Astrocyte (in vitro differentiated cells and primary cell): ENCODE data around the gene CPPED1. TPM values are rescaled to one million over a fixed set of nuclear protein-coding genes. Genes with fewer than 3 reads are reported as not detected.
A peak's percentile ranks its signal among the peaks of the same experiment; 100 is the strongest.

Experiments used
- DNase-seq: peaks from one replicate; pipeline ENCODE4 v3.0.0-alpha.2; 2010; ENCODE audit warnings: low read depth
- FAIRE-seq: peaks from 2 replicates; lab custom pipeline; 2011; peaks lifted over from hg19 to GRCh38; lab: Jason Lieb, UNC
- H2AFZ ChIP-seq: 2 replicates; pipeline ENCODE4 v1.6.0; 2012; ENCODE audit warnings: low read depth, low read length, inconsistent platforms
- H3K27ac ChIP-seq: 2 replicates; pipeline ENCODE4 v1.5.1; 2011; ENCODE audit warnings: low read depth, low read length, inconsistent platforms
- H3K27me3 ChIP-seq: 2 replicates; pipeline ENCODE4 v1.6.0; 2011; ENCODE audit warnings: low read length, inconsistent platforms; ENCODE audit not compliant: insufficient read depth
- H3K36me3 ChIP-seq: 2 replicates; pipeline ENCODE4 v1.5.1; 2011; ENCODE audit warnings: low read length, inconsistent platforms; ENCODE audit not compliant: insufficient read depth
- H3K4me1 ChIP-seq: 2 replicates; pipeline ENCODE4 v1.5.1; 2011; ENCODE audit warnings: low read length, inconsistent platforms; ENCODE audit not compliant: insufficient read depth
- H3K4me2 ChIP-seq: 2 replicates; pipeline ENCODE4 v1.6.0; 2012; ENCODE audit warnings: low read length, inconsistent platforms
- H3K4me3 ChIP-seq: 2 replicates; pipeline ENCODE4 v1.5.1; 2011; ENCODE audit warnings: low read depth, mild to moderate bottlenecking, low read length, inconsistent platforms; ENCODE audit not compliant: insufficient read depth
- H3K79me2 ChIP-seq: 2 replicates; pipeline ENCODE4 v1.6.0; 2012; ENCODE audit warnings: mild to moderate bottlenecking, low read length, inconsistent platforms; ENCODE audit not compliant: insufficient read depth
- H3K9ac ChIP-seq: 2 replicates; pipeline ENCODE4 v1.6.0; 2012; ENCODE audit warnings: mild to moderate bottlenecking, low read length, inconsistent platforms
- H3K9me3 ChIP-seq: 2 replicates; pipeline ENCODE4 v1.5.1; 2012; ENCODE audit warnings: low read depth, mild to moderate bottlenecking, low read length, inconsistent platforms; ENCODE audit not compliant: insufficient read depth
- H4K20me1 ChIP-seq: 2 replicates; pipeline ENCODE4 v1.6.0; 2012; ENCODE audit warnings: low read length, inconsistent platforms; ENCODE audit not compliant: insufficient read depth
- H3K27ac Mint-ChIP-seq: one replicate; pipeline ENCODE4 v1.8.0; 2021; ENCODE audit warnings: mild to moderate bottlenecking, mixed read lengths; ENCODE audit not compliant: unreplicated experiment
- H3K27me3 Mint-ChIP-seq: one replicate; pipeline ENCODE4 v1.8.0; 2021; ENCODE audit warnings: low read depth, mixed read lengths; ENCODE audit not compliant: unreplicated experiment
- H3K36me3 Mint-ChIP-seq: one replicate; pipeline ENCODE4 v1.8.0; 2021; ENCODE audit warnings: low read depth, mixed read lengths; ENCODE audit not compliant: unreplicated experiment
- H3K4me1 Mint-ChIP-seq: one replicate; pipeline ENCODE4 v1.8.0; 2021; ENCODE audit warnings: low read depth, mixed read lengths; ENCODE audit not compliant: unreplicated experiment
- H3K4me3 Mint-ChIP-seq: one replicate; pipeline ENCODE4 v1.8.0; 2021; ENCODE audit warnings: mild to moderate bottlenecking, moderate library complexity, mixed read lengths; ENCODE audit not compliant: unreplicated experiment
- H3K9me3 Mint-ChIP-seq: one replicate; pipeline ENCODE4 v1.8.0; 2021; ENCODE audit warnings: mild to moderate bottlenecking, mixed read lengths; ENCODE audit not compliant: unreplicated experiment
- EZH2 ChIP-seq: IDR thresholded peaks from 2 replicates; pipeline ENCODE4 v1.6.1; 2012; ENCODE audit warnings: mild to moderate bottlenecking, low read length, inconsistent platforms; ENCODE audit not compliant: insufficient read depth
- total RNA-seq: library from RNA; stranded (reverse); gene quantifications from 2 replicates; pipeline ENCODE4 v1.2.1, GENCODE V29; 2021
- TF ChIP-seq, protein P1 (sequence below): IDR thresholded peaks from 2 replicates; pipeline ENCODE4 v1.5.1; 2011; ENCODE audit warnings: low read depth, mild to moderate bottlenecking, inconsistent platforms, low read length, moderate library complexity; ENCODE audit not compliant: insufficient read depth

Gene CPPED1
- total RNA-seq, 1 donor from 2014 or later: 28.5 TPM

- Mint-ChIP-seq H3K4me1 (peaks cover 32% of the 10 kb centered on the region), H3K9me3 (peaks cover 2% of the 10 kb centered on the region), H3K27me3 (no peaks in the 10 kb centered on the region), H3K36me3 (peaks cover 2% of the 10 kb centered on the region), H3K4me3 (no peak overlapping the region), H3K27ac (peak overlapping the region; percentile 56)
- Histone ChIP-seq H3K4me1 (peaks cover 28% of the 10 kb centered on the region), H3K9me3 (no peaks in the 10 kb centered on the region), H3K4me3 (no peak overlapping the region), H3K79me2 (no peaks in the 10 kb centered on the region), H3K27ac (peak overlapping the region; percentile 82), H2AFZ (no peak overlapping the region), H3K27me3 (no peaks in the 10 kb centered on the region), H3K4me2 (peak overlapping the region; percentile 63), H3K36me3 (no peaks in the 10 kb centered on the region), H4K20me1 (no peaks in the 10 kb centered on the region), H3K9ac (peak overlapping the region; percentile 16)
- DNase-seq (no peak), FAIRE-seq (no peak)
- TF ChIP-seq, protein P1, sequence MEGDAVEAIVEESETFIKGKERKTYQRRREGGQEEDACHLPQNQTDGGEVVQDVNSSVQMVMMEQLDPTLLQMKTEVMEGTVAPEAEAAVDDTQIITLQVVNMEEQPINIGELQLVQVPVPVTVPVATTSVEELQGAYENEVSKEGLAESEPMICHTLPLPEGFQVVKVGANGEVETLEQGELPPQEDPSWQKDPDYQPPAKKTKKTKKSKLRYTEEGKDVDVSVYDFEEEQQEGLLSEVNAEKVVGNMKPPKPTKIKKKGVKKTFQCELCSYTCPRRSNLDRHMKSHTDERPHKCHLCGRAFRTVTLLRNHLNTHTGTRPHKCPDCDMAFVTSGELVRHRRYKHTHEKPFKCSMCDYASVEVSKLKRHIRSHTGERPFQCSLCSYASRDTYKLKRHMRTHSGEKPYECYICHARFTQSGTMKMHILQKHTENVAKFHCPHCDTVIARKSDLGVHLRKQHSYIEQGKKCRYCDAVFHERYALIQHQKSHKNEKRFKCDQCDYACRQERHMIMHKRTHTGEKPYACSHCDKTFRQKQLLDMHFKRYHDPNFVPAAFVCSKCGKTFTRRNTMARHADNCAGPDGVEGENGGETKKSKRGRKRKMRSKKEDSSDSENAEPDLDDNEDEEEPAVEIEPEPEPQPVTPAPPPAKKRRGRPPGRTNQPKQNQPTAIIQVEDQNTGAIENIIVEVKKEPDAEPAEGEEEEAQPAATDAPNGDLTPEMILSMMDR: no peak
- TF ChIP-seq EZH2: no peak
Measured at GRCh38 chr16:12675046-12675445, 128.6 kb downstream of the CPPED1 start.

- FAIRE-seq: no peak
- no peaks in the 10 kb centered on the region for H3K36me3 ChIP-seq
Measured at GRCh38 chr16:12674524-12674923, 129.2 kb downstream of the CPPED1 start.

GRCh38 chr16:12674071-12674470, 129.6 kb downstream of the CPPED1 start:
- peak overlapping the region; percentile 82 for H3K27ac ChIP-seq
- peaks cover 26% of the 10 kb centered on the region for H3K4me1 ChIP-seq
- Mint-ChIP-seq H3K36me3 (peaks cover 4% of the 10 kb centered on the region), H3K27me3 (no peaks in the 10 kb centered on the region), H3K4me1 (peaks cover 24% of the 10 kb centered on the region), H3K9me3 (peaks cover 4% of the 10 kb centered on the region), H3K27ac (peak overlapping the region; percentile 42), H3K4me3 (no peak overlapping the region)
- H2AFZ ChIP-seq: no peak overlapping the region
- FAIRE-seq: peak; percentile 64
- TF ChIP-seq, protein P1: no peak
- TF ChIP-seq EZH2: no peak
- H3K4me2 ChIP-seq: peak overlapping the region; percentile 12
- peak overlapping the region; percentile 16 for H3K9ac ChIP-seq
- H3K27me3 ChIP-seq: no peaks in the 10 kb centered on the region
- H3K36me3 ChIP-seq: no peaks in the 10 kb centered on the region
- H3K4me3 ChIP-seq: no peak overlapping the region
- H3K79me2 ChIP-seq: no peaks in the 10 kb centered on the region
- H4K20me1 ChIP-seq: no peaks in the 10 kb centered on the region
- peak; percentile 35 for DNase-seq
- H3K9me3 ChIP-seq: no peaks in the 10 kb centered on the region

More at GRCh38 chr16:12674524-12674923, 129.2 kb downstream of the CPPED1 start:
- Histone ChIP-seq H4K20me1 (no peaks in the 10 kb centered on the region), H3K9me3 (no peaks in the 10 kb centered on the region), H3K79me2 (no peaks in the 10 kb centered on the region), H3K4me2 (peak overlapping the region; percentile 12), H3K27me3 (no peaks in the 10 kb centered on the region), H3K9ac (peak overlapping the region; percentile 16), H3K27ac (peak overlapping the region; percentile 82), H3K4me1 (peaks cover 26% of the 10 kb centered on the region), H2AFZ (no peak overlapping the region), H3K4me3 (no peak overlapping the region)
- TF ChIP-seq EZH2: no peak
- TF ChIP-seq, protein P1: no peak
- H3K4me1 Mint-ChIP-seq: peaks cover 27% of the 10 kb centered on the region
- peaks cover 2% of the 10 kb centered on the region for H3K36me3 Mint-ChIP-seq
- peaks cover 2% of the 10 kb centered on the region for H3K9me3 Mint-ChIP-seq
- no peak for DNase-seq
- H3K27me3 Mint-ChIP-seq: no peaks in the 10 kb centered on the region
- peak overlapping the region; percentile 42 for H3K27ac Mint-ChIP-seq
- no peak overlapping the region for H3K4me3 Mint-ChIP-seq
